ENCODE data around the gene FRY. TPM values are rescaled to one million over a fixed set of nuclear protein-coding genes. Genes with fewer than 3 reads are reported as not detected.

Gene FRY
- total and polyA plus RNA-seq, 9 of the 15 experiments (the other 6 are each of a cell fraction or from before 2014, with no cell fraction given) = 0.03 to 0.31 (median 0.11) TPM; not detected in 3

DNA sequence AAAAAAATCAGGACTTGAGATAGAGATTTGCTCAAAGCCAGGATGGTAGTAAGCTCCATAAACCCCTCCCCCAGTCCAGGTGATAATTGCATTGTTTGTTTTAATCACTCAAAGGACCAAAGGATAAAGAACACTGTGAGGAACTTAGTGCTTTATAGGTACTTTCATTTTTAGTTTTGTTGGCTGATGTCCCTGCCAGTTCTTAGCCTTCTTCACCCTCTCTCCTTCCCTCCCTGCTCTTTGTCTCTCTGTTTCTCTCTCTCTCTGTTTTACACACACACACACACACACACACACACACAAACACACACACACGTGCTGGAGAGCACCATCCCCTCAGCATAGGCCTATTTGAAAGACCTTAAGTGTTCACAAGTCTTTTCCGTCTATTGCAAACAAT, 5.2 kb downstream of the FRY start:
- POLR2A ChIA-PET = no interaction called here
- Histone ChIP-seq H3K9ac (ENCODE audit: insufficient read depth in 1 of 2, low read depth in 2 of 2, low read length in 2 of 2) (no peak overlapping the region), H3K27me3 (ENCODE audit: control insufficient read depth in 2 of 2, insufficient read depth in 2 of 2, low read length in 2 of 2) (no peaks in the 10 kb centered on the region; a peak in 2 of 5 replicates), H4K20me1 (replicated peaks; ENCODE audit: control insufficient read depth, insufficient read depth, low read length) (no peaks in the 10 kb centered on the region), H3K4me3 (no peak overlapping the region), H3K9me3 (replicated peaks; ENCODE audit: control insufficient read depth, insufficient read depth, low read depth, low read length) (no peaks in the 10 kb centered on the region), H3K9me1 (ENCODE audit: control insufficient read depth, insufficient read depth, low read length) (no peaks in the 10 kb centered on the region), H3K4me2 (ENCODE audit: insufficient read depth, low read length) (no peak overlapping the region), H3K79me2 (ENCODE audit: control insufficient read depth, insufficient read depth, low read length) (no peaks in the 10 kb centered on the region), H3K4me1 (replicated peaks in 1 of 2; ENCODE audit: control insufficient read depth in 2 of 2, insufficient read depth in 2 of 2, low read length in 2 of 2) (no peaks in the 10 kb centered on the region), H2AFZ (ENCODE audit: low read depth, low read length) (no peak overlapping the region), H3K27ac (ENCODE audit: extremely low read depth, low read depth, low read length) (no peak overlapping the region), H3K36me3 (ENCODE audit: control insufficient read depth, insufficient read depth, low read length) (no peaks in the 10 kb centered on the region)
- ATAC-seq (no peak), FAIRE-seq (no peak), DNase-seq (ENCODE audit: extremely low read depth in 1 of 4, low spot score in 3 of 4) (no peak)
- CTCF ChIA-PET (ENCODE audit: low intra/inter-chr PET ratio) = no interaction called here
- TF ChIP-seq SMAD3 (CRISPR knock-in tag; conservative IDR thresholded peaks at IDR 0.05) (no peak), XRCC4 (IDR thresholded peaks at IDR 0.05; ENCODE audit: extremely low read depth, insufficient read depth, insufficient read length) (no peak)
- in situ Hi-C loops (cut with MboI) = loop anchor here (10.0 kb wide), 1 partner anchor 528 kb away; no protein-coding TSS in a partner anchor
- BruUV-seq (replicated peaks) = no TSS peak
- WGBS (ENCODE audit: insufficient coverage, low coverage, missing lambda C conversion rate) = no CpG with 5 or more reads among the region's 2 CpGs
- intact Hi-C loops (cut with micrococcal nuclease) = no loop called here

GRCh38 chr13:32037471-32037870, 5.9 kb downstream of the FRY start:
- in situ Hi-C loops (cut with MboI) = loop anchor here (10.0 kb wide), 1 partner anchor 527 kb away; no protein-coding TSS in a partner anchor
- FAIRE-seq = no peak
- Histone ChIP-seq H3K4me2 (ENCODE audit: insufficient read depth, low read length) (no peak overlapping the region), H3K36me3 (ENCODE audit: control insufficient read depth, insufficient read depth, low read length) (no peaks in the 10 kb centered on the region), H3K4me1 (replicated peaks in 1 of 2; ENCODE audit: control insufficient read depth in 2 of 2, insufficient read depth in 2 of 2, low read length in 2 of 2) (no peaks in the 10 kb centered on the region), H3K9ac (ENCODE audit: insufficient read depth in 1 of 2, low read depth in 2 of 2, low read length in 2 of 2) (no peak overlapping the region), H3K4me3 (no peak overlapping the region), H4K20me1 (replicated peaks; ENCODE audit: control insufficient read depth, insufficient read depth, low read length) (no peaks in the 10 kb centered on the region), H2AFZ (ENCODE audit: low read depth, low read length) (no peak overlapping the region), H3K9me3 (replicated peaks; ENCODE audit: control insufficient read depth, insufficient read depth, low read depth, low read length) (no peaks in the 10 kb centered on the region), H3K27me3 (ENCODE audit: control insufficient read depth in 2 of 2, insufficient read depth in 2 of 2, low read length in 2 of 2) (no peaks in the 10 kb centered on the region; a peak in 2 of 5 replicates), H3K9me1 (ENCODE audit: control insufficient read depth, insufficient read depth, low read length) (no peaks in the 10 kb centered on the region), H3K27ac (ENCODE audit: extremely low read depth, low read depth, low read length) (no peak overlapping the region), H3K79me2 (ENCODE audit: control insufficient read depth, insufficient read depth, low read length) (no peaks in the 10 kb centered on the region)
- CTCF ChIA-PET (ENCODE audit: low intra/inter-chr PET ratio) = no interaction called here
- intact Hi-C loops (cut with micrococcal nuclease) = no loop called here
- ATAC-seq = no peak
- WGBS (ENCODE audit: insufficient coverage, low coverage, missing lambda C conversion rate) = 0% methylated on average over 2 of the region's 2 CpGs
- no TSS peak for BruUV-seq (replicated peaks)
- POLR2A ChIA-PET = no interaction called here
- no peak for DNase-seq (ENCODE audit: extremely low read depth in 1 of 4, low spot score in 3 of 4)
- TF ChIP-seq, protein P1, sequence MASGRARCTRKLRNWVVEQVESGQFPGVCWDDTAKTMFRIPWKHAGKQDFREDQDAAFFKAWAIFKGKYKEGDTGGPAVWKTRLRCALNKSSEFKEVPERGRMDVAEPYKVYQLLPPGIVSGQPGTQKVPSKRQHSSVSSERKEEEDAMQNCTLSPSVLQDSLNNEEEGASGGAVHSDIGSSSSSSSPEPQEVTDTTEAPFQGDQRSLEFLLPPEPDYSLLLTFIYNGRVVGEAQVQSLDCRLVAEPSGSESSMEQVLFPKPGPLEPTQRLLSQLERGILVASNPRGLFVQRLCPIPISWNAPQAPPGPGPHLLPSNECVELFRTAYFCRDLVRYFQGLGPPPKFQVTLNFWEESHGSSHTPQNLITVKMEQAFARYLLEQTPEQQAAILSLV (tag; IDR thresholded peaks at IDR 0.05) = no peak
- TF ChIP-seq ZNF639 (CRISPR knock-in tag; conservative IDR thresholded peaks at IDR 0.05 in 1 of 2, IDR thresholded peaks at IDR 0.05 in 1 of 2) (no peak), TAL1 (IDR thresholded peaks at IDR 0.05) (no peak), C11orf30 (IDR thresholded peaks at IDR 0.05; ENCODE audit: low read depth) (no peak), BRF1 (IDR thresholded peaks at IDR 0.05; ENCODE audit: borderline replicate concordance, extremely low read depth, insufficient read length) (no peak), PREB (CRISPR knock-in tag; IDR thresholded peaks at IDR 0.05) (no peak), RFX5 (IDR thresholded peaks at IDR 0.05; ENCODE audit: low read depth, low read length) (no peak), TEAD2 (tag; IDR thresholded peaks at IDR 0.05) (no peak), RFX1 (IDR thresholded peaks at IDR 0.05) (no peak), SMARCE1 (IDR thresholded peaks at IDR 0.05) (no peak), RNF2 (IDR thresholded peaks at IDR 0.05) (no peak), HLTF (IDR thresholded peaks at IDR 0.05) (no peak), GATAD2B (IDR thresholded peaks at IDR 0.05; ENCODE audit: borderline replicate concordance) (no peak)

All from K562 (cell line).